ENCODE data around the gene TTC28.

TTC28 gene

DNA sequence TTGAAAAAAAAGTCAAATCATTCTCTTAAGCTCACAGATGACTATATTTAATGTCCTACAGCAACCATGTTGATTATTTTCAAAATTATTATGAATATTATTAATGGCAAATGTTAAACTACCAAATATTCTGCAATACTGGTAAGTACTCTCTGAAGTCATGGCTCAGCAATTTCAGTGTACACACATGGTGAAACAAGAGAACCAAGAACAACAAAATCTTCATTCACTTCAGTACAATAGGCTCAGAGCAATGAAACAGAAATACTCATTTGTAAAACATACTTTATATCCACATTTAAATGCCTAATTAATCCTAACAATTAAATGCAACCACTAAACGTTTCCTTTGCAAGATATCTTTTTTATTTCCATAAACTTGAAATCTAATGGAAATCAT, 347.2 kb downstream of the TTC28 start:
- no peak overlapping the region for H3K27ac ChIP-seq
- DNase-seq (ENCODE audit: low read depth, low spot score): no peak

- DNase-seq (ENCODE audit: low read depth, low spot score): no peak
- H3K27ac ChIP-seq: no peak overlapping the region
Measured at GRCh38 chr22:28331695-28332094, 347.9 kb downstream of the TTC28 start.

DNA sequence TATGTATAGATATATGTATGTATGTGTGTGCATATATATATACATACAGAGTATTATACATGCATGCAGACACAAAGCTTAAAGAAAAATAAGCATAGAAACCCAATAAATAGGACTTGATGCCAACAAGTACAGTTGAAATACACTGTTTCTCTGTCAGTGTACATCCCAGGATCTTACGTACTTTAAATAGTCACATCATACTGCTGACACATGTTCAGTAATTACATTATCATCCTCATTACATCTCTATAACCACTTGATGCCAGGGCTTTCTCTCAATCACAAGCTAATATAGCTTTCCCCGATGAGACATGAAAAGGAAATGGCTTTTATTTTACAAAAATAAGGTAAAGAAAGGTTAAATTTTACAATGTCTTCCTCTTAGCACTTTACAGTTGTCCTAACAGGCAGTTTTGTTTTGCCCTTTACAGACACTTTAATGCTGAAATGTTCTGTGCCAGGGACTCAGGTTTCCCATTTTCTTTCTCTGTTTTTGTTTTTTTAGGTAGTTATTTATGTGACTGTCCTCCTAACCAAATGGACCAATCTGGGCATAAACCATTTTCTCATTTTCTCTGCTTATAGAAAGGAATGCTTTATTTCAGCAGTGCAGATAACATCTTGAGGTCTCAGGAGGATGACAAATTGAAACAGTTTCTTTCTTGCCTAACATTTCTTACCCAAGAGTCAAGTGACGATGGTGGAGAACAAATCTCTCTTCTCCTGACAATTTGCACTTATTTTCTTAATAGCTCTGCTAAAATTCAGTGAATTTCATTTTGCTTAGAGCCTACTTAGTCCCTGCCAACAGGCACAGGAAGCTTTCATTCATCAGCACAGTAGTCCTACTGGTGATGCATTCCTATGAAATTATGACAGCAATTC, 350.2 kb downstream of the TTC28 start:
- no peak for DNase-seq (ENCODE audit: low read depth, low spot score)
- H3K27ac ChIP-seq: no peak overlapping the region

GRCh38 chr22:28328756-28329155, 350.9 kb downstream of the TTC28 start:
- DNase-seq (ENCODE audit: low read depth, low spot score): no peak
- no peak overlapping the region for H3K27ac ChIP-seq

DNA sequence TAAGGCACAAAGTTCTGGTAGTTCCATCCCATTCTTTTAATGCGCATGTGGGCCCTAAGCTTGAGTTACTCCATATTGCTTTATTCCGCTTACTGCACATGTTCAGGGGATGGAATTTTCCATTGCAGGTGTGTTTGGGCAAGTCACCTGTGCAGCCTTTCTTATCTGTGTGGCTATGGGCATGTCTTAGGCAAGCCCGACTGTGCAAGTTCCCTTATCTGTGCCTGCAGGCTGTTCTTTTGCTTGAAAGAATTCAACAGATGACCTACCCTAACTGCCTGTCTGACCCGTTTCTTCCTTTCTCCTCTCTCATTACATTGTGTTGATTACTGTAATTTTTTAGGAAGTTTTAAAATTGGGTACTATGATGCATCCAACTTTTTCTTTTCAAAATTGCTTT, 363.6 kb downstream of the TTC28 start:
- DNase-seq (ENCODE audit: low read depth, low spot score): no peak
- peak overlapping the region; percentile 17 for H3K27ac ChIP-seq

DNA sequence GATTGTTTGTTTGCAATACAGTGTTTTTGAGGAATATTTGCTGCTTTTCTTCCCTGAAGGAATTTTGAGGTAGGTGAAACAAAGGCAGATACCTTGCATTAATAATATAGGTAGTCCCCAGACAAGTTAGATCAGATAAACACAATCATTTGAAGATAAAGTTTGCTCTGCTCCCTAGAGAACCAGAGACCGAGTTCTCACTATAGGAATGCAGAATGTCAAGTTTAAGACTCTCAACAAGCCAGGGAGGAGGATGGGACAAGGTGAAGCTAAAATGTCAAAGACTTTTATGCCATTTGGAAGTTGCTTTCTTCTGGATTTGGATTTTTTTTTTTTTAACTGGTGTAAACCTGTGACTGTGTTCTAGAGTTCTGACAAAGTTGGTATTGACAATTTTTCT, 364.7 kb downstream of the TTC28 start:
- no peak overlapping the region for H3K27ac ChIP-seq

GRCh38 chr22:28310299-28310698, 369.3 kb downstream of the TTC28 start:
- DNase-seq (ENCODE audit: low read depth, low spot score): no peak
- H3K27ac ChIP-seq: no peak overlapping the region

More for the DNA sequence above, 364.7 kb downstream of the TTC28 start:
- DNase-seq (ENCODE audit: low read depth, low spot score): no peak

DNA sequence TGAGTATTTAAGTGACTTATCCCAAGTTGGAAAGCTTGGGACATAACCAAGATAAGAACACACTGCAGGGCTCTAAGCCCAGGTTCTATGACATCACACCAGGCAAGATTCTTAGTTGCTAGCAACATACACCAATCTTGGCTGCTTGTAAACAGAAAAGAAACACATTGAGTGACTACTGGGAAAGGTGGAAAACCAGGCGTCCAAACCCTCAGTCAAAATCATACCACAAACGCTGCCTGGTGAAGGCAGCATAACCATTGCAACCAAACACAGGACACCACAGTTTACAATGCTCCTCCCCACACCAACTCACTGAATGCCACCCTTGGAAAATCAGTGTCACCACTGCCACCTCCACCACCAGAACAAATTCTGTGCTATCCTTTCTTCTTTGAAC, 379.9 kb downstream of the TTC28 start:
- no peak overlapping the region for H3K27ac ChIP-seq
- no peak for DNase-seq (ENCODE audit: low read depth, low spot score)

DNA sequence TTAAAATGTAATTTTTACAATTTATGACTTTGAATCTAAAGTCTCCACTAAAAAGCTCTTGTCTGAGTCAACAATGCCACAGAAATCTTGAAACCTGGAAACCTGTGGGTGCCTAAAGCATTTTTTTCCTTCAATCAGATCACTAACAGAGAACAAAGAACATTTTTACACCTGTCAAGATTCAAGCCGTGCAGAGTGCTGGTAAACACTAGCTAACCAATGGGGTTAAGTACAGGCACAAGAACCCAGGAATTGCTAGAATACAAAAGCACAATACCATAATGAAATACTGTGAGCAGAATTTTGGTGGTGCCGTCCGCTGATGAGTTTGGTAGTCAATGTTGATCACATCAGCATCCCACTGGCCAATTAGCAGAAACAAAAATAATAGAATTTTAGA, 380.3 kb downstream of the TTC28 start:
- no peak for DNase-seq (ENCODE audit: low read depth, low spot score)
- no peak overlapping the region for H3K27ac ChIP-seq

GRCh38 chr22:28297504-28297903, 382.1 kb downstream of the TTC28 start:
- no peak overlapping the region for H3K27ac ChIP-seq
- no peak for DNase-seq (ENCODE audit: low read depth, low spot score)

DNA sequence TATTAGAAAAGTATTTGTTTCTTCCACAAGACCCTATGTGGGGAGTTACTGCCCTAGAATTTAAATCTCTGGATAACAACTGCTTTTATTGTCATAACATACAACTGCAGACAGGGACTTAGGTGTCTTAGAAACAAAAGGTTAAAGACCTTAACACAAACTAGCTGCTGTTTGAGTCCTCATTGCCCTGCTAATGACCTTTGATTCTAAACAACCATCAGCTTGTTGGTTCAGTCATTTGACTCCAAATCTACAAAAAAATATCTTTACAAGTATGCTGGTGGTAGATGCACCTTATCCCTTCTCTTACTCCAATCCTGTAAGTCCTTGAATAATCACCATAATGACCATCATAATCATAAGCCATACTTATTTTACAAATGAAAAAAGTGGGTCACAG, 383.2 kb downstream of the TTC28 start:
- no peak for DNase-seq (ENCODE audit: low read depth, low spot score)
- no peak overlapping the region for H3K27ac ChIP-seq

DNA sequence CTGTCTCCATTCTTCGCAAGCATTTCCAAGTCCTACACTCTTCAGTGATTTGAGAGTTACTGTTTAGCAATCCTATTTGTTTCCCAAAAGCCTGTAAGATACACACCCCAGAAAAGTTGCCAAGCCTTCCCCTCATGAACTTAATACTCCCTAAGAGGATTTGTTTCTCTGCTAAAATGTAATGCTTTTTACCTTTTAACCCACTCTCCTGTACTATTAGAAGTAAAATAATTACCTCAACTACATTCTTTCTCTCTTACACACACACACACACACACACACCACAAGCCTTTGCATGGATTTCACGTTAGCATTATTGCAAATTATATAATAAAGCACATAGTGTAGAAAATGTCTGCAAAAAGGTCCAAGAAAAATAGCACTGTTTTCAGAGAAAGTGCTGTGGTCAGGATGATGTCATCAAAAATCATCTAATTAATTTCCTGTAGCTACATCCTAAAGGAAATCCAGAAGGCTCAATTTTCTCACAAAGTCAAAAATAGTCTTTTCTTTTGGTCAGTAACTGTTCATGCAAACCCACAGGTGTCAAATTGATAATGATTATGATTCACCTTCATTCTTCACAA, 396.5 kb downstream of the TTC28 start:
- no peak for DNase-seq (ENCODE audit: low read depth, low spot score)
- H3K27ac ChIP-seq: no peak overlapping the region

DNA sequence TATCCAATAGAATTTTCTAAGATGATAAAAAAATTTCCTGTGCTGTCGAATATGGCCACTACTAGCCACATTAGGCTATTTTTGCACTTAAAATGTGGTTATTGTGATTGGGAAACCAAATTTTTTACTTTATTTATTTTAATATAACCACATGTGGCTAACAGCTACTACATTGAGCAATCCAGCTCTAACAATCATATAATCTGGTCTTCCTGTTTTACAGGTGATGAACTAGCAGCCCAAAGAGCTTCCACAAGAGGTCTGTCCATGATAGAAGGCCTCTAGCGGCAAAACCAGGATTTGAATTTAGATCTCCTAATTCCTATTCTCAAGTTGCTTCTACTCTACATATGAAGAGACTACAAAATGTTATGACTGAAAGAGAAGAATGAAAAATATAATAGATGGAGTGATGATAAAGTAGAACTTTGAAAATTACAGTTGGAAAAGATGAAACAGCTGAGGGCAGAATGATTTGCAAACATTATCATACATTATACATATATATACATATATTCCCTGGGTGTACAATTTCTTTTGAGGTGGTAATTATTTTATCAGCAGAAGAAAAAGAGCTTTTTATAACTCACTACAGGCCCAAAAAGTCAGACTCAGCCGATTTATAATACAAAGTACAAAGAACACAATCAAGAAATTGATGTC, 397.1 kb downstream of the TTC28 start:
- no peak for DNase-seq (ENCODE audit: low read depth, low spot score)
- H3K27ac ChIP-seq: no peak overlapping the region

- H3K27ac ChIP-seq: no peak overlapping the region
- DNase-seq (ENCODE audit: low read depth, low spot score): no peak
Measured at GRCh38 chr22:28279888-28280287, 399.8 kb downstream of the TTC28 start.

GRCh38 chr22:28269277-28269676, 410.4 kb downstream of the TTC28 start:
- no peak for DNase-seq (ENCODE audit: low read depth, low spot score)
- H3K27ac ChIP-seq: no peak overlapping the region

DNA sequence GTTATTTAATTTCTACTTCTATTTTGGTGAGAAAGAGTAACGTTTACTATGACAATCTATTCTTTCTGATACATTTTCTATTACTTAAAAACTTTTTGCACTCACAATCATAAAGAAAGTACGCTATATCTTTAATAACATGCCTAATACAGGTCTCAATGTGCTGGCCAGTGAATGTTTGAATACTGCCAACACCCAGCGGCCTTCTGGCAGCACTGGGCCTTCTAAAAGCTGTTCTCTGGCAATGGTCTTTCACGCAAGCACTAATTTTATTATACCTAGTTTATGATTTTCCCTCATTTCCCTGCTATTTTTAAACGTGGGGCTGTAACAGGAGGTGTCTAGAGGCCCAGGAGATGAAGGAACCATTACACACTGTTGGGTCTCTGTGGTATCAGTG, 410.8 kb downstream of the TTC28 start:
- H3K27ac ChIP-seq: no peak overlapping the region
- DNase-seq (ENCODE audit: low read depth, low spot score): no peak

DNA sequence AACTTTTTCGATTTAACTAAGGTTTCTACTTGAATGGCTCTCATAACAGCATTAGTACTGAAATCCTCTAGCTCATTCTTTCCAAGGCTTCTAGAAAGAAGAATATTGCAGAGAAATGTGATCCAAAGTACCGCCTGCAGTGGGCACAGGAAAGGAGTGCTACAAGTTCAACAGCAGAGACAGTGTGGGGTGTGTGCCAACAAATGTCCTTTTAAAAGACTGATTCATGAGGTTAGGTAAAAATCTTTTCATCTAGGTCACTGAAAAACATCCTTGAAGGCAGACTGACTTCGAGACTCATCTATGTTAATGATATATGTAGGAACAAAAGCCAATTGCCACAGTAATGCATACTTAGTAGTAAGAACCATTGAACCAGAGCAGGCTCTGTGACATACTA, 411.5 kb downstream of the TTC28 start:
- DNase-seq (ENCODE audit: low read depth, low spot score): no peak
- no peak overlapping the region for H3K27ac ChIP-seq

DNA sequence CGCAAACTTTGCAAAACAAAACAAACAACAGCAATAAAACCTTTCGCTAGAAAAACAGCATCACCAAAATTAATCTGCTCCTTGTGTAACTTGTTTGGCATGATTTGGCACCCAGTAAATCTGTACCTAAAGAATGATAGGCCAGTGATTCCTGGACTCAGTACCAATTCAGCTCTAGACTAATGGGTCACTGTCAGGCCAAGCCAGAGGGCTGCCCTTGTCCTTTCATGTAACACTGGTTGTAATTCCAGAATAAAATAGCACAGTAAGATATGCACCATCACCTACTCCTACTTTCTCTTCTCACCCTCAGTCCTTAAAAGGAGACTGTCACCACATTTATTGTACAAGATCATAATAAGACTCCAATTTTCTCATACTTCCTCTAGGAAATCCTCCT, 419.0 kb downstream of the TTC28 start:
- H3K27ac ChIP-seq: no peak overlapping the region

DNA sequence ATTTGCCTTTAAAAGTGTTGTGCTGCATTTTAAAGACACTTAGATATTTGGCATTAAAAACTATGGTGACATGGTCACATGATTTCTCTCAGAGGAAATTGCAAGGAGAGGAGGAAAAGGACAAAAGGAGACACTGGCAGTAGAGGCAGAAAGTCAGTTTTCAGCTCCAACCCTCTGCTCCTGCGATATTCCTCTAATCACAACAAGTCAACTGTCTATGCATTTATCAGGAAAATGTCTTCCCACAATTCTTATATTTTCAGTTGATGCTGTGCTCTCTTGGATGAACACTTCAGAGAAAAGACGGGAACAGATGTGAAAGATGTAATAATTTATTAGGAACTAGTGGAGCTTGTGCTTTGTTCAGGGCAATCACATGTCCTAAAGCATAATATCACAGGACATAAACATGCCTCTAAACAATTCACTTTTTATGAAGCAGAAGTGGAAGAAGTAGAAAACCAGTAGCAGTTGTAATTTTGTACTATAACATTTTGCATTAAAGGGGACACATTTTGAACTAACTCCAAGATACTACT, 419.8 kb downstream of the TTC28 start:
- DNase-seq (ENCODE audit: low read depth, low spot score): no peak
- no peak overlapping the region for H3K27ac ChIP-seq

More for the DNA sequence above, 419.0 kb downstream of the TTC28 start:
- DNase-seq (ENCODE audit: low read depth, low spot score): no peak

GRCh38 chr22:28254396-28254795, 425.2 kb downstream of the TTC28 start:
- no peak overlapping the region for H3K27ac ChIP-seq

DNA sequence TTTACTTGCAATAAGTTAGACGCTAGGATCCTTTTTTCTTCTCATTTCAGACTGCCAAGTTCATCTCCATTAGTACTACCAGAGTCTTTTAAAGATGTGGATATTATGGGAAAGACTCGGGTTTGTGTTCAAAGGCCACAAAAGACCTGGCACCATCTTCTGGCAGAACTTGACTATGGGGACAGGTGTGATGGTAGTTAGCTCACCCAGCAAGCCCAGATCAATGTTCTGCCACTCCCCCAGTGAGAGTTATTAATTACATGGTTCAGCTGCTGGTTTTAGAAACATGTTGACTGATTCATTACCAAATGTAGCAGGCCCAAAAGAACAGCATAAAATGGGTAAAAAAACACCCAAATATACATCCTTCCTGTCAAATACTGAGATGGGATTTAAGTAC, 427.1 kb downstream of the TTC28 start:
- DNase-seq (ENCODE audit: low read depth, low spot score): no peak
- H3K27ac ChIP-seq: no peak overlapping the region

More at GRCh38 chr22:28254396-28254795, 425.2 kb downstream of the TTC28 start:
- no peak for DNase-seq (ENCODE audit: low read depth, low spot score)
